GM19438 (cell line): Measurements from ENCODE around the gene TMF1.

Source experiments
- ATAC-seq: cut with Tn5 transposase; IDR thresholded peaks from one replicate; pipeline ENCODE4 v1.9.1; 2021; ENCODE audit warnings: low read depth; ENCODE audit not compliant: unreplicated experiment

TMF1 gene

GRCh38 chr3:69013253-69014021 lies 38.7 kb downstream of the TMF1 start, which contains the start of gene EOGT:
TSS of gene EOGT (minus strand) at chr3:69013684. CDS start at chr3:69009846, 3,838 bp downstream.
- ATAC-seq, result peak; percentile 77

- peak; percentile 46 for ATAC-seq
Measured at GRCh38 chr3:69012800-69013252, 39.3 kb downstream of the TMF1 start.

- ATAC-seq, result no peak
Measured at GRCh38 chr3:69012100-69012799, 39.9 kb downstream of the TMF1 start.

- ATAC-seq, result no peak
Measured at GRCh38 chr3:69011096-69011730, 40.9 kb downstream of the TMF1 start.

- no peak for ATAC-seq
Measured at GRCh38 chr3:69009559-69010410, 42.3 kb downstream of the TMF1 start.

GRCh38 chr3:69008980-69009379 lies 43.2 kb downstream of the TMF1 start:
- no peak for ATAC-seq

- no peak for ATAC-seq
Measured at GRCh38 chr3:69005791-69006482, 46.2 kb downstream of the TMF1 start.

GRCh38 chr3:69005071-69005790 lies 46.9 kb downstream of the TMF1 start:
- ATAC-seq, result no peak

- ATAC-seq, result no peak
Measured at GRCh38 chr3:69004138-69004537, 48.0 kb downstream of the TMF1 start.

GRCh38 chr3:68999605-69000004 lies 52.5 kb downstream of the TMF1 start:
- no peak for ATAC-seq

- ATAC-seq, result no peak
Measured at GRCh38 chr3:68999158-68999557, 53.0 kb downstream of the TMF1 start.

- ATAC-seq, result no peak
Measured at GRCh38 chr3:68997887-68998286, 54.2 kb downstream of the TMF1 start.

- no peak for ATAC-seq
Measured at GRCh38 chr3:68996356-68996995, 55.7 kb downstream of the TMF1 start.

GRCh38 chr3:68988740-68989139 lies 63.4 kb downstream of the TMF1 start:
- ATAC-seq, result no peak

- ATAC-seq, result no peak
Measured at GRCh38 chr3:68987322-68987721, 64.8 kb downstream of the TMF1 start.

- ATAC-seq, result no peak
Measured at GRCh38 chr3:68986496-68987208, 65.5 kb downstream of the TMF1 start.

- ATAC-seq, result no peak
Measured at GRCh38 chr3:68985146-68985790, 66.9 kb downstream of the TMF1 start.
